Measurements from ENCODE around the gene RGS18.
"Not testable (repeated sequence)": the region's sequence is repeated elsewhere in the genome, so short reads cannot be mapped to it uniquely, and the experiment has no call there.

RGS18 gene, protein sequence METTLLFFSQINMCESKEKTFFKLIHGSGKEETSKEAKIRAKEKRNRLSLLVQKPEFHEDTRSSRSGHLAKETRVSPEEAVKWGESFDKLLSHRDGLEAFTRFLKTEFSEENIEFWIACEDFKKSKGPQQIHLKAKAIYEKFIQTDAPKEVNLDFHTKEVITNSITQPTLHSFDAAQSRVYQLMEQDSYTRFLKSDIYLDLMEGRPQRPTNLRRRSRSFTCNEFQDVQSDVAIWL

DNA sequence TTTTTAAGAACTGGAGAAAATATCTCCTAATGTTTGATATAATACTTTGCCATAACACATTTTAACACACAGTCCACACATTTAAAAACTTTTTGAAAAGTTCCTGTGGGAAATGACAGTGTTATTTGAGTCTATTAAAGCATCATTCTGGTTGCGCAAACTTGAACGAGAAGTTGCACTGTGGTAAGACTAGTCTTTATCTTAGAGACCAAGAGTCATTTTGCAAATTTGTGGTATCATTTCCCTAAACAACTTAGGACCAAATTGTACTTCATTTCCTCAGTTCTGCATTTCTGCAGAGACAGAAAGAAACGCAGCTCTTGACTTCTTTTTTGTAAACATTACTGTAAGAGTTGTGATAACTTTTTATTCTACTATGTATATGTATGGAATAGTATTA is at the start of gene RGS18:
TSS of gene RGS18 (plus strand) at position 282 of the 400 bp plus-strand sequence. CDS start 176 bp downstream, outside the sequence.
- DNase-seq (ENCODE audit: low spot score) = peak; percentile 50

DNA sequence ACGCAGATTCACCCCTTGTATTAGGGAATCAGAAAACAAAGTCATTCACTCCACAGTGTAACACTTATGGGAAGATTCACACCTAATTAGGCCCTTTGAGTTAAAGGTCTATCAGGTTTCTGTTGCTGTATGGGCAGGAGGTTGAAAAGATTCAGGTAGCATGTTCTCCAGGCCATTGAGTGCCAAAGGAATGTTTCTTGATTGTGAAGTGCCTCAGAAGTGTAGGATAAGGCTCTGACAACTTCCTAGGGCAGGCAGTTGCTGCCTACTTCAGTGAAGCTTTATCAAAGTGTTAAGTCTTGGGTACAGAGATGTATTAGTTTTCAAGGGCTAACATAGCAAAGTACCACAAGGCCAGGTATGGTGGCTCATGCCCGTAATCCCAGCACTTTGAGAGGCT is 48.7 kb upstream of the RGS18 start:
- no peak for DNase-seq (ENCODE audit: low spot score)

GRCh38 chr1:192115000-192115399 is 43.3 kb upstream of the RGS18 start:
- DNase-seq (ENCODE audit: low spot score) = no peak

DNA sequence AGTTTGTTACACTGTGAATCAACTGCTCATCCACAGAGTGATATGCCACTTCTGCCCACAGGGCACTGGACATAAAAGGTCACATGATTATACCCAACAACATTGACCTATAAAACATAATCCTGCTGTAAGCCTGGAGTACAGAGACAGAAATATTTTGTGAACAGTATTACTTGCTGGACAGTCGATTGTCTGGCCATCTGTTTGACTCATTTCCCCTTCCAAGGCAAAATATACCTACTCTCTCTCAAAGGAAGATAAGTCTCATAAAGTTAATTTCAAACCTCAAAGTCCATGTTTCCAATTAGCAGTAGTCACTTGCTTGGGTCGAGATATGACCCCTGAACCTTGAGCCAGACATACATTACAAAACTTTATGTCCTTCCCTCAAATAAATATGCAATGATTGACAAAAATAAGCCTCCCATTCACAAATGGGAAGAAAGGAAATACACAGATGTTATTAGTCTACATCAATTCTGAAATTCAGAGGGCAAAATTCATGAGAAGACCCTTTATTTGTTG is 39.3 kb upstream of the RGS18 start:
- no peak for DNase-seq (ENCODE audit: low spot score)

- no peak for DNase-seq (ENCODE audit: low spot score)
Measured at GRCh38 chr1:192119701-192120100, 38.6 kb upstream of the RGS18 start.

DNA sequence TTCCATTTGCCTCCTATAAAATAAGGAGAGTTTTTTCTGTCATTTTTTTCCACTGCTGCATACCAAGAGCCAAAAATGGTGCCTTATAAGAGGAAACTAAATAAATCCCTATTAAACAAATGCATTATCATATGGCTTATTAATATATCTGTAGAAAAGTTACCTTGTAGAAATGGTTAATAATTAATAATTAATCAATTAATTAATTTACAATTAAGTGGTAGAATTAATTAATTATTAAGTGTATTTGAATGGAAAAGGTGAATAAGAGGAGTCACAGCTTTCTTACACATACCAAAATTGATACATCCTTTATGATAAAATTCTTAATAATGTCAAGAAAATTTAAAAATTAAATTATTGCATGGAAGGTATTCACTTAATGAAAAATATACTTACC is 35.6 kb upstream of the RGS18 start:
- DNase-seq (ENCODE audit: low spot score) = no peak

- no peak for DNase-seq (ENCODE audit: low spot score)
Measured at GRCh38 chr1:192123212-192123611, 35.0 kb upstream of the RGS18 start.

GRCh38 chr1:192126030-192126619 is 32.1 kb upstream of the RGS18 start:
- no peak for DNase-seq (ENCODE audit: low spot score)

DNA sequence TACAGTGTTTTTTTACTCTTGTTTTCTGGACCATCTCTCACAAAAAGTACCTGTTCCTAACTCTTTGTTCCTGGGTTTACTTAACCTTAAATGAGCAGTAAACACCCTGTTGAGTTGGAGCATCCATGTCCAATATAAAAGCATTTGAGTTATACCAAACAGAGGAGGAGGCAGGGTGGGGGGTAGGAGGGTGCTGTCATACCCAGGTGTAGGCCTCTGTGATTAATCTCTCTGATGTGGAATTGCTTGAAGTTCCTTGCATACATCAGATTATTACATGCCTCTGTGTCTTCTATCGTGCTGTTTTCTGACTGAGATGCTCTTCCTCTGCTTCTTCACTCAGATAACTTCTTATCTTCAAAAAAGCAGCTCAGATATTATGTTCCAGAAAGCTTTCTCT is 28.1 kb upstream of the RGS18 start:
- no peak for DNase-seq (ENCODE audit: low spot score)

DNA sequence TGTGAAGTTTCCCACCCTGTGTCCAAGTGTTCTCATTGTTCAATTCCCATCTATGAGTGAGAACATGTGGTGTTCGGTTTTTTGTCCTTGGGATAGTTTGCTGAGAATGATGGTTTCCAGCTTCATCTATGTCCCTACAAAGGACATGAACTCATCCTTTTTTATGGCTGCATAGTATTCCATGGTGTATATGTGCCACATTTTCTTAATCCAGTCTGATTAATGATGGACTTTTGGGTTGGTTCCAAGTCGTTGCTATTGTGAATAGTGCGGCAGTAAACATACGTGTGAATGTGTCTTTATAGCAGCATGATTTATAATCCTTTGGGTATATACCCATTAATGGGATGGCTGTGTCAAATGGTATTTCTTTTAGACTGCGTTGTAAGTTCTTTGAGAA is 27.4 kb upstream of the RGS18 start:
- DNase-seq (ENCODE audit: low spot score) = not testable (repeated sequence)

DNA sequence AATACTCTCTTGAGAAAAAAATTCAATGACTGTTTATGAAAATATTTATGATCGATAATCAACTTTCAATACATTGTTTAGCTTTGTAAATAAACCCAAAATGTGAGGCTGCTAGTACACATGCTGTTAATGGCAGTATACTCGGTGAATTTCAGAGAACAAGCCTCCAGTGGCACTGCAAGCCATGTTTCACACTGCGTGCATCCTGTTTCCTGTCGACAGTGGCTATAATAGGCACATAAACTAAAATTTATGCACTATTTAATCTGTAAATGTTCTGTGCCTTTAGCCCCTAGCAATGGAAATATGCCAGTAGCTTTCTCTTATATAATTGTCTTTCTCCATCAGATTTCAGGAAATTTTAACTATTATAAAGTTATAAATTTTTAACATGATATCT is 26.3 kb upstream of the RGS18 start:
- DNase-seq (ENCODE audit: low spot score) = no peak

GRCh38 chr1:192133350-192133926 is 24.8 kb upstream of the RGS18 start:
- no peak for DNase-seq (ENCODE audit: low spot score)

DNA sequence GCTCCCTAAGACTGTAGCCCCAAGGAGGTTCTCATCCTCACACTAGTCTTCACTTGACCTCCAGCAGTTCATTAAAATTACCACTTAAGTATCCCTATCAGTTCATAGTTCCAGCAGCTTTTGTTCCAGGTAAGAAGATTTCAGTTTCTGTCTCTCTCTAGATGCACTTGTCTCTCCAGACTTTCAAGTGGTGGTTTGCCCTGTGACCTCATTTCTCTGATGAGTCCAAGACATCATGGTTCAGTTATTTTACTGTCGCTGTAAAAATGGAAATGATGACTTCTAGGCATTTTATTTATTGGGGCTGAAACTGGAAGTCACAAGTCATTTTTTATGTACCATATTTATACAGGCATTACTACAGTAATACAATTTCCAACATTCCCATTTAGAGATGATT is 17.9 kb upstream of the RGS18 start:
- no peak for DNase-seq (ENCODE audit: low spot score)

- no peak for DNase-seq (ENCODE audit: low spot score)
Measured at GRCh38 chr1:192147221-192147620, 11.0 kb upstream of the RGS18 start.

GRCh38 chr1:192147696-192148095 is 10.6 kb upstream of the RGS18 start:
- DNase-seq (ENCODE audit: low spot score) = no peak

GRCh38 chr1:192151176-192151575 is 7.1 kb upstream of the RGS18 start:
- no peak for DNase-seq (ENCODE audit: low spot score)

DNA sequence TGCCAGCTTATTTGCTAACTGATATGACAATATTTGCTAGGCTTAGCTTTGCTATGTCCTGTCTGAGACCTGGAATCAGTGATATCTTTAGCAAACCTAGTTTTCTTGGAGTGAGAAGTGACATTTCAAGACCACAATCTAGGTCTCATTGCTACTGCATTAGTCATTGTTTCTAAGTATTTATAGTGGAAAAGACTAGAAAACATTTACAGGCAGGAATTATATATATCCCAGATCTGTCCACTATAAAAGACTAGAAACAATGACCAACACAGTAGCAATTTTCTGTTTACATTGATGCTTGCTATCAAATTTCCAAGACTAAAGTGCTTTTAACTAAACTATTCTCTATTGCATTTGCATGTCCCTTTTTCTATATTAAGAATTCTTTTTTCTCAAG is 5.0 kb upstream of the RGS18 start:
- DNase-seq (ENCODE audit: low spot score) = no peak

DNA sequence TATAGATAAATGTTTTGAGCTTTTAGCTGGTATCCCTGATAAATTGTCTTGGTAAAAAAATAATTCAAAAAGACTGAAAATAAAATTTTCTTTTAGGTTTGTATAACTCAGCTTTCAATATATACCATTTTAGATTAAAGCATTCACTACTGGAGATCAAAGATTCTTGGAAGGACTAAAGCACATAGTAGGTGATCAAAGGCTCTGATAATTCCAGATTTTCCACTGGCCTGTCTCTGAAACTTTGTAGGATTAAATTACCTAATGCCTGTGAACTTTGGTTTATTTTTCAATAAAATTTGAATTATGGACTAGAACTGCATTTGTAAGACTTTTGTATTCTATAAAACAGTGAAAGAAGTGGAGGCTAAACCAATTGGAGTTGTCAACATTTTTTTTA is 1.2 kb upstream of the RGS18 start:
- no peak for DNase-seq (ENCODE audit: low spot score)

- DNase-seq (ENCODE audit: low spot score) = no peak
Measured at GRCh38 chr1:192159014-192159413, 752 bp downstream of the RGS18 start.

DNA sequence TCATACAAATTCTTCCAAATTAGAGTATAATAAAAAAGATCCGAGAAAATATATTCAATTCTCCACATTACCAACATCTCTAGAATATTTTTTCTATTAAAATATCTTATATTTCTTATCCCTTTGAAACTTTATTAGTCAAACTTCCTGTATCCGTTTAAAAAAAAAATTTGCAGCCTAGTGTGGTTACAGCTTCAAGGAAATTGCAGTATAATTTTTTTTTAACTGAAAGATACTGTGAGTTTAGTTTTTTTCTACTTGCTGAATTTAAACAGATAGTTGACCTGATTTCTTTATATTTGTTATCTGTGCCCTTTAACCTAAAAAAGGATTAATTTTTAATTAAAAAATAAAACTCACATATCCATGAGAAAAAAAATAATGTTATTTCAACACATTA is 1.5 kb downstream of the RGS18 start:
- no peak for DNase-seq (ENCODE audit: low spot score)

GRCh38 chr1:192160196-192160595 is 1.9 kb downstream of the RGS18 start:
- DNase-seq (ENCODE audit: low spot score) = no peak

DNA sequence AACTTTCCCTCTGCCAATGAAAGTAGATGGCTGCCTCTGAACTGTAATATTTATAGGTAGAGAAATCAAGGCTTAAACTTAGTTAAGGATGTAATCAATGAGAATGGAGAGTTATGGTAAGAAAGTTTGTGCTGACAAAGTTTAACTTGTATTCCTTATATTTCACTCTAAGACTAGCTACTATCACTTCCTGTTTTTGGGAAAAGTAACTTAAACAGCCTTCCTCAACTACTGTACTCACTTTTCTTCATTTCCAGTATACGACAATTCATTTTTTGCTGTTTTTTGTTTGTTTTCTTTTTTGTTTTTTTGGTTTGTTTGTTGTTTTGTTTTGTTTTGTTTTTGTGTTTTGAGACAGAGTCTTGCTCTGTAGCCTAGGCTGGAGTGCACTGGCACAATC is 3.7 kb downstream of the RGS18 start:
- no peak for DNase-seq (ENCODE audit: low spot score)

- DNase-seq (ENCODE audit: low spot score) = no peak
Measured at GRCh38 chr1:192162376-192162775, 4.1 kb downstream of the RGS18 start.

DNA sequence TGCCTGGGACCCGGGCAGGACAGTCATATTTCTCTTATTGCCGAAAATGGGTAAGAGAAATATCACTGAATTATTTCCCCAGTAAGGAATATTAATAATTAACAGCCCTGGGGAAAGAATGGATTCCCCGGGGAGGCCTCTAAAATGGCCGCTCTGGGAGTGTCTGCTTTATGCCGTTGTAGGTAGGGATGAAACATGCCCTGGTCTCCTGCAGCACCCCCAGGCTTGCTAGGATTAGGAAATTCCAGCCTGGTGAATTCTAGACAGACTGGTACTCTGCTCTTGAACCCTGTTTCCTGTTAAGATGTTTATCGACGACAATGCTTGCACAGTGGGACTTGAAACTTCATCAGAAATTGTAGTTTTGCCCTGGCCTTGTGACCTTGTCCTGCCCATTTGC is 6.7 kb downstream of the RGS18 start:
- DNase-seq (ENCODE audit: low spot score) = not testable (repeated sequence)
